GM12872 (cell line): ENCODE data around the gene RNF168.

ENCODE experiments used
- TF ChIP-seq, protein P1 (sequence below): IDR thresholded peaks from 3 replicates; pipeline ENCODE4 v1.5.1; 2011; ENCODE audit warnings: low read depth, mild to moderate bottlenecking, low read length, moderate library complexity; ENCODE audit not compliant: insufficient read depth

Gene RNF168

DNA sequence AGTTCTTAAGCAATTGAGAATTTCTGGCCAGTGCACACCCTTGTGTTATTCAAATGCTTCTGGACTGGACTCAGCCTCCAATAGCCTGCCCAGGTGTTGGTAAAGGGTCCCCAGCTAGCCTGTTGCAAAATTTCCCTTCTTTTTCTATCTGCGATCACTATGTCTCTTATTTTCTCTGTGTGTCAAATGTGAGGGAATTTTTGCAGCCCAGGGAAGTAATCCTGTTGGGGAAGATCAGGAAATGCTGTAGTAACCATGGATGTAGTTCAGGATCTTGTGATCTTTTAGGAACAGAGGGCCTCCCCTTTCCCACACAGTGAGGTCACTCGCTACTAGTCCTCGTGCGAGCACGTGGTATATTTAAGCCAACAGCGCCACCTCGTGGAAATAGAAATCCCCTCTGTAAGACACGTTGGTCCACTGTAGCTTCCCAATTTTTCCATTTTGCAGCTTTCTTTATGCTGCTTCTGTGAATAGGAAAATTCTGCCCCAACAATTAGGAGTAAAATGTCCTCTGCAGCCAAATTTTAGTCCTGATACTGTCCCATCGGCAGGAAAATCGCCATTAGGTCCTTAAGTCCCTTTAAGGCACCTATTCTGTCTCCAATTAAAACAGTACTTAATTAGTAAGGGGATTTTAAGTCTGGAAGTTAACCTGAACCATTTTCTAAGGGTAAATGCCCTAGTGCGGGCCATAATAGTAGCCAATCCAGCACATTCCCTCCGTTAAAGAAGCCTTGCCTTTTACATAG lies 15.6 kb upstream of the RNF168 start:
- TF ChIP-seq, protein P1, sequence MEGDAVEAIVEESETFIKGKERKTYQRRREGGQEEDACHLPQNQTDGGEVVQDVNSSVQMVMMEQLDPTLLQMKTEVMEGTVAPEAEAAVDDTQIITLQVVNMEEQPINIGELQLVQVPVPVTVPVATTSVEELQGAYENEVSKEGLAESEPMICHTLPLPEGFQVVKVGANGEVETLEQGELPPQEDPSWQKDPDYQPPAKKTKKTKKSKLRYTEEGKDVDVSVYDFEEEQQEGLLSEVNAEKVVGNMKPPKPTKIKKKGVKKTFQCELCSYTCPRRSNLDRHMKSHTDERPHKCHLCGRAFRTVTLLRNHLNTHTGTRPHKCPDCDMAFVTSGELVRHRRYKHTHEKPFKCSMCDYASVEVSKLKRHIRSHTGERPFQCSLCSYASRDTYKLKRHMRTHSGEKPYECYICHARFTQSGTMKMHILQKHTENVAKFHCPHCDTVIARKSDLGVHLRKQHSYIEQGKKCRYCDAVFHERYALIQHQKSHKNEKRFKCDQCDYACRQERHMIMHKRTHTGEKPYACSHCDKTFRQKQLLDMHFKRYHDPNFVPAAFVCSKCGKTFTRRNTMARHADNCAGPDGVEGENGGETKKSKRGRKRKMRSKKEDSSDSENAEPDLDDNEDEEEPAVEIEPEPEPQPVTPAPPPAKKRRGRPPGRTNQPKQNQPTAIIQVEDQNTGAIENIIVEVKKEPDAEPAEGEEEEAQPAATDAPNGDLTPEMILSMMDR: peak; percentile 39

DNA sequence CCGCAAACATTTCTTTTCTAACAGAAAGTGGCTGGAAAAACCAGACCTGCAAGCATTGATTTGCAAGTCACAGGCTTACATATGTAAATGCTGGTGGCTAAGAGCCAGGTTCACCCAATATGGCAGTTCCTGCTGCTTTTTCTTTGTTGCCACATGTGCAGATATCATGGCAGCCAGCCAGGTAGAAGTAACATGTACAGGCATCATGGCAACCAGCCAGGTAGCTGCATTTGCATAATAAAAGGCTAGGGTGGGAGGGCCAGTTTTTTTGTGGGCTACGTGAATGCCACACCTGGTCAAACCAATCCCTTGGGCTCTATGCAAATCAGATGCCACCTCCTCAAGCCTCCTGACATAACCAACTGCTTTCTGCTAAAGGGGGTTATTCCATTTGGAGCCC lies 14.4 kb upstream of the RNF168 start:
- TF ChIP-seq, protein P1: no peak

DNA sequence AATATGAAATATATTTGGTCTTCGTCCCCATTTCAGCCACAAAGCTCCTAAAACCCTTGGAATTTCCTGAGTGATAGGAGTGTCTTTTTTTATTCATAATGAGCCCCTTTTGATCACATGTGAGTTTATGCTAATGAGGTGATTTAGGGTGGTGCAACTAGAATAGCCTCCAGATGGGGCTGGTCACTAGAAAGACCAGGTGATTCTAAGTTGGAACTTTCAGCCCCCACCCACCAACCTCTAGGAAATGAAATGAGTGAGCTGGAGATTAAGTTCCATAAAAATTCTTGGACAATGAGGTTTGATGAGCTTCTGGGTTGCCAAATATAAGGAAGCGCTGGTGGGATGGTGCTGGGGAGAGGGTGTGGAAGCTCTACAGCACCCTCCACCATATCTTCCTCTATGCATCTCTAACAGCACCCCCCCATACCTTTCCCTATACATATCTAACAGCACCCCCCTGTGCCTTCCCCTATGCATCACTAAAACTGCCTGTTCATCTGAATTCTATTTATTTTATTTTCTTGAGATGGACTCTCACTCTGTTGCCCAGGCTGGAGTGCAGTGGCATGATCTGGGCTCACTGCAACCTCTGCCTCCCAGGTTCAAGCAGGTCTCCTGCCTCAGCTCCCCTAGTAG lies 13.7 kb upstream of the RNF168 start:
- TF ChIP-seq, protein P1: no peak

DNA sequence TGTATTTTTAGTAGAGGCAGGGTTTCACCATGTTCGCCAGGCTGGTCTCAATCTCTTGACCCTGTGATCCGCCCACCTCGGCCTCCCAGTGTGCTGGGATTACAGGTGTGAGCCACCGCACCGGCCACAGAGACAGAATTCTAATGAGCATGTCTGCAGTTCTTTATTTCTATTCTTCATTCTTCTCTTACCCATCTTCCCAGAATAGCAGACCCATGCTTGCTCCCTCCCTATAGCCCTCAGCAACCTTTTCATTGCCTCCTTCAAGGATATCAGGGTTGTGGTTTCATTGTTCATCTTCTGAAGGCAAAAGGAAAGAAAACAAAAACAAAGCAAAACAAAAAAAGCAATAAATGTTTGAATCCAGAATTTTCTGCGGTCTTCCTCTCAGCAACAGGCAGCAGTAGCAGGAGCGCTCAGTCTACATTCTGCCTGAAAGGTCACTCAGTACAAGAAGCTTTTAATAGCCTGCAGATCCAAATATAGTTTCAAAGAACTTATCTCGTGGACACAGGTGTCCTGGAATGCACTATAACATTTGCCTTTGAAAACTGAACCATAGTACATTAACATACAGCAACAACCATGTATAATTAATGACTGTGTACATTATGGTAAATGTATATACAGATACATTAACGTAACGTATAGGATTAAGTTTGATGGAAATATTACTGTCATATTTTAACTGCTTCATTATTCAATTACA lies 11.5 kb upstream of the RNF168 start, which contains the start of gene SMCO1:
Gene SMCO1, minus strand, starts transcription at position 434 of the 709 bp plus-strand sequence. Its CDS starts 137 bp downstream, at position 297.
- TF ChIP-seq, protein P1: no peak

DNA sequence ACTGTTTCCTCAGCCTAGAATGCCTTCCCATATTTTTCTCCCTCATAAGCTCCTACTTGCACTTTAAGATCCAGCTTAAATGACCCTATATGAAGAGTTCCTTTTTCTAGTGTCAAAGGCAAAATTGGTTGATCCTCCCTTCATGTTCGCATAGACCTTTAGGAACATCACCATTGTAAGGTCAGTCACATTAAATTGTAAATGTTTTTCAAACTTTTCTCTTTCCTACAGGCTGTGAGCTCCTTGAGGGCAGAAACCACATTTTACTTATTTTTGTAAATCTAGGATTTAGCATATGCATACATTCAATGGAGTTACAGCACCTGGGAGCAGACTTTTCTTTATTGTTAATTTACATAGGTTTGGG lies 10.8 kb upstream of the RNF168 start:
- TF ChIP-seq, protein P1: no peak

DNA sequence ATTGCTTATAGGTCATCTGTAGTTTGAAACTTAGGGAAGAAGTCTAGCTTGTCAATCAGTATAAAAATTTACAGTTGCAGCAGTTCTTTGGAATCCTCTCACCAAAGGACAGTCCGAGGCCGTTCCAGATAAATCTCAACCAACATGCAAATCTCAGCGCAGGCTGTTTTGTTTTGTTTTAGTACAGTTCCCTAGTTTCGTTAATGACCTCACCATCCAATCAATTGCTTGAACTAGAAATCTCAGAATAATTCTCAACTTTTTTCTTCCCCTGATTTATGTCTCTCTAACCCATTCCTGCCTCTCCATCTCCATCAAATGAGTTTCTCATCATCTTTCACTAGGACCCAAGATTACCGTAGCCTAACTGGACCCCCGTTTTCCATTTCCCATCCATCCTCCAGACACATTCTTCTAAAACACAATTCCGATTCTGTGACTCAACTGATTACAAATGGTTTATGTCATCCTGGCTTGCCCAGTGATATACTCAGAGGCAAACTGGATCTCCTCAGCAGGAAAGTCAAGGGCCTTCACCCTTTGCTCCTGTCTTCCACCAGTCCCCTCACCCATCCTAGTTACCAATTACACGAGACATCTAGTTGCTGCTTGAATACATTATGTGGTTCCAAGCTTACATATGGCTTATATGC lies 10.3 kb upstream of the RNF168 start:
- TF ChIP-seq, protein P1: no peak

DNA sequence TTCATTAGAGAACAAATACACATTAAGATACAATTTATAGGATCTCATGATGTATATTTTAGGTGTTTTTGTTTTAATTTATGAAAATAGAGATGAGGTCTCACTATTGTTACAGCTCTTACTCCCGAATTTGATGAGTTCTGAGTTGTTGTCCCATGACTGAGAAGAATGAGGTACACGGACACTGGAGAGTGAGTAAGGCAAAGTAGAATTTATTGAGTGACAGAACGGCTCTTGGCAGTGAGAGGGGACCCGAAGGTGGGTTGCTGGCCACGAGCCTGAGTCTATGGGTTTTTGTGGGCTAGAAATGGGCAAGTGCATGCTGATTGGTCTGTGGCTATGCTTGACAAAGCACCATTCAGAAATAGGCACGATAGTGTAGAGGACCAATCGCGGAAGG lies 3.1 kb upstream of the RNF168 start:
- TF ChIP-seq, protein P1: no peak
